Hepatocyte (in vitro differentiated cells): ENCODE results near the gene CEP128. TPM values are rescaled to one million over a fixed set of nuclear protein-coding genes. Genes with fewer than 3 reads are reported as not detected.

ENCODE experiments used
- DNase-seq: peaks from one replicate; pipeline ENCODE4 v3.0.0-alpha.2; 2016; ENCODE audit warnings: low spot score
- H2AFZ ChIP-seq: fragments of 200-600 bp; sonication (generic); 2 replicates; pipeline ENCODE4 v1.6.0; 2016; ENCODE audit warnings: antibody characterized with exemption, mild to moderate bottlenecking
- H3K27ac ChIP-seq: fragments of 200-600 bp; sonication (generic); 2 replicates; pipeline ENCODE4 v1.5.1; 2016; ENCODE audit warnings: mild to moderate bottlenecking
- H3K27me3 ChIP-seq: fragments of 200-600 bp; sonication (generic); 2 replicates; pipeline ENCODE4 v1.6.1; 2016
- H3K36me3 ChIP-seq: fragments of 200-600 bp; sonication (generic); replicated peaks from 2 replicates; pipeline ENCODE4 v1.5.1; 2016; ENCODE audit warnings: low read depth; ENCODE audit not compliant: insufficient read depth
- H3K4me1 ChIP-seq: fragments of 200-600 bp; sonication (generic); 2 replicates; pipeline ENCODE4 v1.5.1; 2016; ENCODE audit warnings: mild to moderate bottlenecking, moderate library complexity; ENCODE audit not compliant: insufficient read depth
- H3K4me2 ChIP-seq: fragments of 200-600 bp; sonication (generic); 2 replicates; pipeline ENCODE4 v1.6.0; 2016
- H3K4me3 ChIP-seq: fragments of 200-600 bp; sonication (generic); 2 replicates; pipeline ENCODE4 v1.5.1; 2016; ENCODE audit warnings: mild to moderate bottlenecking
- H3K79me2 ChIP-seq: fragments of 200-600 bp; sonication (generic); 2 replicates; pipeline ENCODE4 v1.6.0; 2017; ENCODE audit warnings: mild to moderate bottlenecking
- H3K9me2 ChIP-seq: fragments of 200-600 bp; sonication (generic); replicated peaks from 2 replicates; pipeline ENCODE4 v1.6.0; 2017; ENCODE audit warnings: mild to moderate bottlenecking; ENCODE audit not compliant: insufficient read depth
- H3K9me3 ChIP-seq: fragments of 200-600 bp; sonication (generic); 2 replicates; pipeline ENCODE4 v1.5.1; 2016; ENCODE audit warnings: low read depth, mild to moderate bottlenecking
- H4K20me1 ChIP-seq: fragments of 200-600 bp; sonication (generic); 2 replicates; pipeline ENCODE4 v1.6.0; 2016; ENCODE audit warnings: mild to moderate bottlenecking; ENCODE audit not compliant: insufficient read depth, poor library complexity, severe bottlenecking
- EZH2 ChIP-seq: fragments of 200-600 bp; sonication (generic); IDR thresholded peaks from 2 replicates; pipeline ENCODE4 v1.6.1; 2016; ENCODE audit warnings: antibody characterized with exemption, mild to moderate bottlenecking, borderline replicate concordance
- EZH2phosphoT487 ChIP-seq: fragments of 200-600 bp; sonication (generic); IDR thresholded peaks from one replicate; pipeline ENCODE4 v1.6.1; 2018; ENCODE audit warnings: antibody characterized with exemption, mild to moderate bottlenecking, low read depth, moderate library complexity; ENCODE audit not compliant: unreplicated experiment, severe bottlenecking
- WGBS: methylation state at CpG from one replicate; pipeline ENCODE4 v1.1.6; 2016; ENCODE audit warnings: low lambda C conversion rate; ENCODE audit errors: missing lambda C conversion rate; 5-methylcytosine and 5-hydroxymethylcytosine counted together
- polyA plus RNA-seq: library from polyadenylated mRNA; unstranded; fragments of >200 nt; fragmentation: Nextera tagmentation; extraction: Ambion mirVana; gene quantifications from 2 replicates; pipeline ENCODE4 v1.2.1, GENCODE V29; 2016
- total RNA-seq: library from RNA; depleted of rRNA; stranded (reverse); fragments of >200 nt; gene quantifications from 2 replicates; pipeline ENCODE4 v1.2.3, GENCODE V29; 2014
- TF ChIP-seq, protein P1 (sequence below): fragments of 200-600 bp; sonication (generic); IDR thresholded peaks from 2 replicates; pipeline ENCODE4 v1.5.1; 2016; ENCODE audit warnings: antibody characterized with exemption, mild to moderate bottlenecking; ENCODE audit not compliant: poor library complexity

Gene CEP128
- total and polyA plus RNA-seq, 2 experiments from 2014 or later = 1.4 to 3.6 TPM

DNA sequence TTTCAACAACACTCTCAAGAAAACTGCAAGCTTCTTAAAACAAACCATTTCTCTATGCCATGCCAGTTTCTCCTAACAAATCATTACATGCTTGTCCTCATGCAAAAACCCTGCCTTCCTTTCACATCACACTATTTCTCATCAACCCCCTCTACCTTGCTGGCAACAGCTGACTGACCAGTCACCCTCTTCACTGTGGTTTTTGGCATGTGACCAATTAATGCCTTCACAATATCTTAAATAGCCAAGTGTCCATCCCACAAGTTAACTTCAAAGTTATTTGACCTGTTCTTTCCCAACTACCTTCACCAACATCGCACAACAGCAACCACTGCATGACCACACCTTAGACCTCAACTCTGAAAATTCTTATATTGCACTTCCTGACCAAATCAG lies 159.6 kb downstream of the CEP128 start:
- Histone ChIP-seq H3K4me2 (no peak overlapping the region), H3K27ac (no peak overlapping the region), H3K9me3 (no peaks in the 10 kb centered on the region), H3K4me3 (no peak overlapping the region), H3K79me2 (no peaks in the 10 kb centered on the region), H3K9me2 (no peaks in the 10 kb centered on the region), H2AFZ (no peak overlapping the region), H3K4me1 (no peaks in the 10 kb centered on the region), H4K20me1 (no peaks in the 10 kb centered on the region), H3K36me3 (no peaks in the 10 kb centered on the region), H3K27me3 (no peaks in the 10 kb centered on the region)
- 96% methylated on average over 1 of the region's 1 CpG for WGBS
- no peak for TF ChIP-seq EZH2
- TF ChIP-seq EZH2phosphoT487 = no peak
- TF ChIP-seq, protein P1, sequence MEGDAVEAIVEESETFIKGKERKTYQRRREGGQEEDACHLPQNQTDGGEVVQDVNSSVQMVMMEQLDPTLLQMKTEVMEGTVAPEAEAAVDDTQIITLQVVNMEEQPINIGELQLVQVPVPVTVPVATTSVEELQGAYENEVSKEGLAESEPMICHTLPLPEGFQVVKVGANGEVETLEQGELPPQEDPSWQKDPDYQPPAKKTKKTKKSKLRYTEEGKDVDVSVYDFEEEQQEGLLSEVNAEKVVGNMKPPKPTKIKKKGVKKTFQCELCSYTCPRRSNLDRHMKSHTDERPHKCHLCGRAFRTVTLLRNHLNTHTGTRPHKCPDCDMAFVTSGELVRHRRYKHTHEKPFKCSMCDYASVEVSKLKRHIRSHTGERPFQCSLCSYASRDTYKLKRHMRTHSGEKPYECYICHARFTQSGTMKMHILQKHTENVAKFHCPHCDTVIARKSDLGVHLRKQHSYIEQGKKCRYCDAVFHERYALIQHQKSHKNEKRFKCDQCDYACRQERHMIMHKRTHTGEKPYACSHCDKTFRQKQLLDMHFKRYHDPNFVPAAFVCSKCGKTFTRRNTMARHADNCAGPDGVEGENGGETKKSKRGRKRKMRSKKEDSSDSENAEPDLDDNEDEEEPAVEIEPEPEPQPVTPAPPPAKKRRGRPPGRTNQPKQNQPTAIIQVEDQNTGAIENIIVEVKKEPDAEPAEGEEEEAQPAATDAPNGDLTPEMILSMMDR = no peak
- DNase-seq = no peak

DNA sequence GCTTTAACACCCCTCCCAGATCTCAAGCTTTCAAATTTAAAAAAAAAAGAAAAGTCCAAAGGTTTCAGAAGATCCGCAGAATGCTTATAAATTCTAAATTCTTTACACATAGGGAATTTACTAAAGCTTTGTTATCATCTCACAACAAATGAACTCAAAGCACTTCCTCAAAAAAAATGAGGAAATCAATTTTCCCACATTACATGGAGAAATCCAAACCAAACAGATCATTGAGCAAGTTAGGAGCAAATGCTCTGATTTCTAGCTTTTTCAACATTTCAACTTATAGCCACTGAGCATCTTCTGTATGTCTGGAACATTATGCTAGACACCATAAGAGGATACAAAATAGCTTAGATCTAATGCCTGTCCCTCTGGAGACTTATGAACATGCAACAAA lies 161.0 kb downstream of the CEP128 start:
- WGBS = 5% methylated on average over 1 of the region's 1 CpG
- no peaks in the 10 kb centered on the region for H3K9me2 ChIP-seq
- H4K20me1 ChIP-seq = no peaks in the 10 kb centered on the region
- H3K4me2 ChIP-seq = no peak overlapping the region
- no peaks in the 10 kb centered on the region for H3K9me3 ChIP-seq
- H3K27ac ChIP-seq = no peak overlapping the region
- no peaks in the 10 kb centered on the region for H3K27me3 ChIP-seq
- no peaks in the 10 kb centered on the region for H3K4me1 ChIP-seq
- no peak for DNase-seq
- TF ChIP-seq EZH2phosphoT487 = no peak
- TF ChIP-seq EZH2 = no peak
- H2AFZ ChIP-seq = no peak overlapping the region
- no peak overlapping the region for H3K4me3 ChIP-seq
- no peaks in the 10 kb centered on the region for H3K36me3 ChIP-seq
- no peaks in the 10 kb centered on the region for H3K79me2 ChIP-seq

DNA sequence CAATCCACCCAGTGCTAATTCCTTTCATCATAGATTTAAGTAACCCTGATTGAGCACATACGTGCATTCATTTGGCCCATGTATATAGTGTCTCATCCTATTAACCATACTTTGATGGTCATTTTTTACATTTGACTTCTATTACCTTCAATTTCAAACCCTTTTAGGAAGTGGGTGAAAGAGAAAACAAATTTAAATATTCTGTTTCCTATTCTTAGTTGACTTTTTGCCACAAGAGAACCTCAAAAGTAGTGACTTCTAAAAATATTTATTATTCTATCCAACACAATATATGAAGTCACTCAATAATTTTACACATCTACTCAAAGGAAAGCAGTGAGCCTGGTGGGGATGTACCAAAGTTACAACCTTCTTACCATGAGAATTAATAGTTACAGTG lies 164.9 kb downstream of the CEP128 start:
- no peak overlapping the region for H3K4me3 ChIP-seq
- TF ChIP-seq EZH2 (no peak), EZH2phosphoT487 (no peak)
- TF ChIP-seq, protein P1 = no peak
- no peaks in the 10 kb centered on the region for H3K27me3 ChIP-seq
- no peaks in the 10 kb centered on the region for H3K79me2 ChIP-seq
- no peaks in the 10 kb centered on the region for H3K9me3 ChIP-seq
- WGBS = 79% methylated on average over 1 of the region's 1 CpG
- no peak overlapping the region for H3K27ac ChIP-seq
- no peaks in the 10 kb centered on the region for H3K4me1 ChIP-seq
- H2AFZ ChIP-seq = no peak overlapping the region
- no peaks in the 10 kb centered on the region for H3K36me3 ChIP-seq
- DNase-seq = no peak
- H4K20me1 ChIP-seq = no peaks in the 10 kb centered on the region
- H3K9me2 ChIP-seq = no peaks in the 10 kb centered on the region
- H3K4me2 ChIP-seq = no peak overlapping the region

DNA sequence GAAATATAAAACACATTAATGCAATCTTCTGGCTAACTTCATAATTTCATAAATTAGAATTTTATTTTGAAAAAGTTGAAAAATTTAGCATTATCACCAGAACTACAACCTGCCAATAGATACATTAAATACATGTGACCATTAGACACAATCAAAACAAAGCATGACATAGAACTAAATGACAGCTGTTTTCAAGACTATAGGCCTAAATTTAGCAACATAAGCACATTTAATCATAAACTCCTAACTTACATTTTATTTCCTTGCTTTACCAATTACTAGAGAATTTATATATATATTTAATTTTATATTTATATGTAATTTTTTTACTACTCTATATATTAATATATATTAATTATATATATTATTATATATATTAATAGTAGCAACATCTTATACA lies 165.4 kb downstream of the CEP128 start:
- H3K79me2 ChIP-seq = no peaks in the 10 kb centered on the region

More for the DNA sequence above, 165.4 kb downstream of the CEP128 start:
- no peaks in the 10 kb centered on the region for H3K9me3 ChIP-seq
- no peak overlapping the region for H2AFZ ChIP-seq
- H4K20me1 ChIP-seq = no peaks in the 10 kb centered on the region
- no peaks in the 10 kb centered on the region for H3K4me1 ChIP-seq
- no peak overlapping the region for H3K4me3 ChIP-seq
- no peaks in the 10 kb centered on the region for H3K9me2 ChIP-seq
- TF ChIP-seq, protein P1 = no peak
- TF ChIP-seq EZH2 (no peak), EZH2phosphoT487 (no peak)
- no peaks in the 10 kb centered on the region for H3K36me3 ChIP-seq
- no peak for DNase-seq
- no peak overlapping the region for H3K4me2 ChIP-seq
- no peak overlapping the region for H3K27ac ChIP-seq
- H3K27me3 ChIP-seq = no peaks in the 10 kb centered on the region
